GM19023 (cell line): ENCODE results near the gene BAZ2B.

ENCODE experiments used
- ATAC-seq: cut with Tn5 transposase; IDR thresholded peaks from one replicate; pipeline ENCODE4 v1.9.1; 2021; ENCODE audit warnings: mild to moderate bottlenecking, moderate library complexity; ENCODE audit not compliant: unreplicated experiment

Gene BAZ2B

GRCh38 chr2:159615367-159616285 is 722 bp downstream of the BAZ2B start:
- peak; percentile 74 for ATAC-seq

GRCh38 chr2:159614534-159615366 is 1.6 kb downstream of the BAZ2B start:
- peak; percentile 11 for ATAC-seq

- ATAC-seq: no peak
These were observed 2.6 kb downstream of the BAZ2B start for GRCh38 chr2:159613651-159614285.

GRCh38 chr2:159613091-159613490 is 3.3 kb downstream of the BAZ2B start:
- ATAC-seq: no peak

- no peak for ATAC-seq
These were observed 4.0 kb downstream of the BAZ2B start for GRCh38 chr2:159612255-159612901.

GRCh38 chr2:159609811-159610549 is 6.4 kb downstream of the BAZ2B start:
- no peak for ATAC-seq

- ATAC-seq: no peak
These were observed 7.5 kb downstream of the BAZ2B start for GRCh38 chr2:159608723-159609308.

- no peak for ATAC-seq
These were observed 8.2 kb downstream of the BAZ2B start for GRCh38 chr2:159608108-159608507.

- ATAC-seq: no peak
These were observed 10.1 kb downstream of the BAZ2B start for GRCh38 chr2:159606287-159606686.

GRCh38 chr2:159605441-159606178 is 10.7 kb downstream of the BAZ2B start:
- no peak for ATAC-seq

- no peak for ATAC-seq
These were observed 12.2 kb downstream of the BAZ2B start for GRCh38 chr2:159604159-159604558.

GRCh38 chr2:159600752-159601151 is 15.6 kb downstream of the BAZ2B start:
- no peak for ATAC-seq

GRCh38 chr2:159595410-159596046 is 20.8 kb downstream of the BAZ2B start:
- ATAC-seq: no peak

GRCh38 chr2:159592441-159592840 is 23.9 kb downstream of the BAZ2B start:
- ATAC-seq: no peak

GRCh38 chr2:159591221-159591620 is 25.1 kb downstream of the BAZ2B start:
- ATAC-seq: no peak

- ATAC-seq: no peak
These were observed 27.1 kb downstream of the BAZ2B start for GRCh38 chr2:159589286-159589685.

- ATAC-seq: no peak
These were observed 30.3 kb downstream of the BAZ2B start for GRCh38 chr2:159586034-159586433.

GRCh38 chr2:159585622-159586021 is 30.7 kb downstream of the BAZ2B start:
- no peak for ATAC-seq

- no peak for ATAC-seq
These were observed 31.6 kb downstream of the BAZ2B start for GRCh38 chr2:159584796-159585195.
